NCI-H128 (cell line): ENCODE results near the gene ZNF221.
"Not testable (repeated sequence)": the region's sequence is repeated elsewhere in the genome, so short reads cannot be mapped to it uniquely, and the experiment has no call there.

Experiments
- DNase-seq: peaks from one replicate; lab custom pipeline; 2025; ENCODE audit not compliant: unreplicated experiment; lab: John Stamatoyannopoulos, UW

Gene ZNF221

GRCh38 chr19:43950834-43951645, at the start of gene ZNF221:
Gene ZNF221, plus strand, starts transcription at chr19:43951228. Its CDS starts 11,499 bp downstream, at chr19:43962727.
- DNase-seq, result peak; percentile 71

DNA sequence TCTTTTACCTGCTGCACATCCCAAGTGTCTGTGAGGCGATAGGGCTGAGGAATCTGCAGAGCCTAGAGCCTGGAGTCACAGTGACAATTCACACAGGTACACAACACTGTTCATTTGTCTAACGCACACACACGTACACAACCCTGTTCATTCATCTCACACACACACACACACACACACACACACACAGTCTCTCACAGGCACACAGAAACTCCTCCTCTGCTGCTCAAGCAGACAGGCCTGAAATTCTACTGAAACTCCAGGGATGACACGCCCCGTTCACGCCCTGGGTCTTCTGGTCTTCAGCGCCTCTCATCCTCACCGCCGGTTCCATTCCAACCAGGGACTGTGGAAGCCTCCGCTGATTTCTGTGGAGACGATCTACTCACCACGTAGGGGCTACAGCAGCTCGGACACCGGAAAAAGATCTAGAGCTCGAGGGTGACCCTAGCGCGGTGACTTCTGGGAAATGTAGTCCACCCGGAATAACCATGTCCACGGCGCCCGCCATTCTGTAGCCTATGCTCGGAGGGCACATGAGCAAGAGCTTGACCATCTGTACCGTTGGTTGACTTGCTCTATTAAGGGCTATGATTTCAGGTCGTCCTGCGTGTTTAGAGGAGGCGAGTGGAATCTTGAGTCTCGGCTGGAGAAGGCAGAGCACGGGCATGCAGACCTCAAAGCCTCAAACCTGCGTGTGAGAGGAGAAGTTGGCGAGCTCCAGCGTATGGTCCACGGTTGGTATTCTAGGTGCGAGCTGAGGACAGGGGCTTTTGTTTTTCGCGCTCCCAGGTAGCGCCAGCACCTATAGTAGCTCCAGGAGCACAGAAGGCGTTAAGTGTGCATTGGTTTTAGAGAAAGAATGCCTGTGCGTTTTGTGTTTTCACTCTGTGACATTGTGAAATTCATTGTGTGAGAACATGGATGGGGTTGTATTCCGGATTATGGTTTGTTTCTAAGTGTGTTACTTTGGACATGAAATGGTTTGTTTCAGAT, 49.3 kb upstream of the ZNF221 start:
- DNase-seq, result no peak

DNA sequence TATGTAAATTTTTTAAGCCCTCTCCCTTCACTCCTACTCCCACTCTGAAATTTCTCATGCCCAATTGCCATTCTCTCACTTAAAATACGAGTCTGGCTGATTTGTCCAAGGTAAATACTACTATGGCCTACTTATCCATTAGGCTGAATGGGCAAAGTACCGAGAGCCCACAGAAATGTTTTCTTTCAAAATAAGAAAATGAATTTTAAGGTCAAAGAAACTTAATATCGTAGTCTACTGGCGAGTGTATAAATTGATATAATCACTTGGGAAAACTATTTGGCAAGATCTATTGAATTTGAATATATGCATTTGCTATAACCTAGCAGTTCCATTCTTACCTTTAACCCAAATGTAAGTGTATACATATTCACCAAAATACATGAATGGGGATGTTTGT, 48.6 kb upstream of the ZNF221 start:
- no peak for DNase-seq

DNA sequence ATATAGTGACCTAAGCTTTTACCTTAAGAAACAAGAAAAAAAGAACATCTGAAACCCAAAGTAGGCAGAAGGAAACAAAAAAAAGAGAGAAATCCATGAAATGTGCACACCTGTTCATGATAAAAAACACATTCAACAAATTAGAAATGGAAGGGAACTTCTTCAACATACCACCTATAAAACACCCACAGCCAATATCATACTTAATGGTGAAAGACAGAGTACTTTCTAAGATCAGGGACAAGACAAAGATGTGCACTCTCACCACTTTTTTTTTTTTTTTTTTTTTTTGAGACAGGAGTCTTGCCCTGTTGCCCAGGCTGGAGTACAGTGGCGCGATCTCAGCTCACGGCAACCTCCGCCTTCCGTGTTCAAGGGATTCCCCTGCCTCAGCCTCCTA, 45.1 kb upstream of the ZNF221 start:
- no peak for DNase-seq

- DNase-seq, result no peak
These were observed 44.3 kb upstream of the ZNF221 start for GRCh38 chr19:43906774-43907173.

DNA sequence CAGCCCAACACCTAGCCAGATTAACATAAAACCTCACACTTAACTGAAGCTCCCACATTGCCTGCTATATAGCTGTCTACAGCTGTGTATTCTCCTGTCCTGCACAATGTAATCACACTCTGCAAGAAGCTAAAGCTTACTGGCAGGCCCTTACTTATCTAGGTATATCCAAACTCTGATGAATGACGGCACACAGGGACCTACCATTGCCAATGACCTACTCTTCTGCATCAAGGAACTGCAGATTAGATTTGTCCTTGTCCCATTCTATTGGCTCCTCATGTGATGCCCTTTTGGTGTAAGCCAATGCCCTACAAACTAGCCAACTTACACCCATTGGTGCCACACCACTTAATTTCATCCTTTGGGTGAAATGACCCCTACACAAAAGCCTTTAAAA, 42.4 kb upstream of the ZNF221 start:
- no peak for DNase-seq

DNA sequence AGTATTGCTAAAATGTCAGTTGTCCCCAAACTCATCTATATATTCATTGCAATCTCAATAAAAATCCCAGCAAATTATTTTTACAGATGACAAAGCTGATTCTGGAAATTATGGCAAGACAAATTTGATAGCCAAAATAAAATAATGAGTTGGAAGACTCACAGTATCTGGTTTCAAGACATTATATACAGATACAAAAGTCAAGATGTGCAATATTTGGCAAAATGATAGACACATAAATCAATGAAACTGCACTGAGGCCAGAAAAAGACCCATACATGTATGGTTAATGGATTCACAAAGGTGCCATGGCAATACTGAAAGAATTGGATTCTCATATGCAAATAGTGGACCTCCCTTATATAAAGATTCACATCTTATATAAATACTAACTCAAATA, 40.1 kb upstream of the ZNF221 start:
- no peak for DNase-seq

- DNase-seq, result no peak
These were observed 37.6 kb upstream of the ZNF221 start for GRCh38 chr19:43913383-43913782.

- no peak for DNase-seq
These were observed 37.0 kb upstream of the ZNF221 start for GRCh38 chr19:43914051-43914450.

- no peak for DNase-seq
These were observed 27.2 kb upstream of the ZNF221 start for GRCh38 chr19:43923875-43924274.

- no peak for DNase-seq
These were observed 22.2 kb upstream of the ZNF221 start for GRCh38 chr19:43928820-43929219.

DNA sequence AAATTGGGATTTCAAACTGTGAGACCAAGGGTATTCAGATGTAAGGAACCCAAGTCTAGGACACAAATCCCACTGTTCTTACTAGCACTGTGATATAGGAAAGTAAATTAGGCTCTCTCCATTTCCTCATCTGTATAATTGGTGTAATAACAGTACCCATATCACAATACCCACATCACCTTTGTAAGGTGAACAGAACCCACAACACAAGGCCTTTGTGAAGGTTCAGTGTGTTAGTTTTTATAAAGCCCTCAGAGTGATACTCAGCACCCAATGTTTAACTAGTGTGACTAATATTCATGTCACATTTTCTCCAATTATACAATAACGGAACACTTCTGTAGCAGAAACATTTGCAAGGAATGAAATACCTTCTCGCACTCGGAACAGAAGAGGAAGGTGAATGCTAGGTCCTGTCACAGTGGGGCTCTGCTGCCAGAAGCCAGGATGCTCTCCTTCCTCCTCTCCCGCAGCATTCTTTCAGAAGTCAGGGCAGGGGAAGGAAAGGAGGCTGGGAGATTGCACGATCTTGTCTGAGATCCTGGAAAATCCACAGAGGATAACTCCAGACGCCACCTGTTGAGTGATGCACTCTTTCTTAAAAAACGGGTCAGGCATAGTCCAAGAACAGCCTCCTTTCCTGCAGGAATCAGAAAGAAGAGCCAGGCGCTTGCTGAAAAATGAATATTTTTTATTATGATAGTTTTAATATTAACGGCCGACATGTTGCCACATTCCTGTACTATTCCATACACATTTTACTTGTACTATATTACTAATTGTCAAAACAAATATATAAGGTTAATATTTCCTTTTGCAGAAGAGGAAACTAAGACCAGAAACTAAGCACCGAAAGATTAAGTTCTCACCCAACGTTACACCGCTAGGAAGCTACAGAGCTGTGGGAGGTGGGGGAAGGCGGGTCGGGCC, 16.7 kb upstream of the ZNF221 start:
- no peak for DNase-seq

- peak; percentile 75 for DNase-seq
These were observed 15.9 kb upstream of the ZNF221 start, which contains the start of gene ZNF45 for GRCh38 chr19:43934985-43935708. Gene ZNF45, minus strand, starts transcription at chr19:43935282. Its CDS starts 13,097 bp downstream, at chr19:43922185.

DNA sequence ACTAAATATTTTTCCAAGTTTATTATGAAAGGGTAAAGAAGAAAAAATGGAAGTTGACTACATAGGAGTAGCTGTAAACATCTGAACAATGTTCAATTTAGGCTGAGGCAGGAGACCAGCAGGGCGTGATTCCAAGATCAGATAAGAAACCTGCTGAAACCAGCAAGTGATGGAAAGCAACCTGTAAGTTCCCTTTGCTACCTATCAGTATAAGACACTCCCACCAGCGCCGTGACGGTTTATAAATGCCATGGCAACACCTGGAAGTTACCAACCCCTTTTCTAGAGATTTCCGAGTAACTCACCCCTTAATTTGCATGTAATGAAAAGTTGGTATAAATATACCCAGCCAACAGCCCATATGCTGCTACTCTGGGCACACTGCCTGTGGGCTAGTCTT, 14.8 kb upstream of the ZNF221 start:
- no peak for DNase-seq

- no peak for DNase-seq
These were observed 11.3 kb upstream of the ZNF221 start for GRCh38 chr19:43939557-43940260.

- DNase-seq, result no peak
These were observed 10.3 kb upstream of the ZNF221 start for GRCh38 chr19:43940719-43941118.

DNA sequence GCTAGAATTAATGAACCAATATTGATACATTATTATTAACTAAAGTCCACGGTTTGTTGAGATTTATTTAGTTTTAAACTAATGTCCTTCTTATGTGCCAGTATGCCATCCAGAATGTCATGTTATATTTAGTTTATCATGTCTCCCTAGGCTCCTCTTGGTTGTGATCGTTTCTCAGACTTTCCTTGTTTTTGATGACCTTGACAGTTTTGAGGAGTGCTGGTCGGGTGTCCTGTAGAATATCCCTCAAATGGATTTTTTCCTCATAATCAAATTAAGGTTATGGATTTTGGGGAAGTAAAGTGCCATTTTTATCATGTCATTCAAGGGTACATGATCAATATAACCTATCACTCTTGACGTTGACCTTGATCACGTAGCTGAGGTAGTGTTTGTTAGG, 9.8 kb upstream of the ZNF221 start:
- no peak for DNase-seq

GRCh38 chr19:43947412-43947811, 3.6 kb upstream of the ZNF221 start:
- DNase-seq, result not testable (repeated sequence)

DNA sequence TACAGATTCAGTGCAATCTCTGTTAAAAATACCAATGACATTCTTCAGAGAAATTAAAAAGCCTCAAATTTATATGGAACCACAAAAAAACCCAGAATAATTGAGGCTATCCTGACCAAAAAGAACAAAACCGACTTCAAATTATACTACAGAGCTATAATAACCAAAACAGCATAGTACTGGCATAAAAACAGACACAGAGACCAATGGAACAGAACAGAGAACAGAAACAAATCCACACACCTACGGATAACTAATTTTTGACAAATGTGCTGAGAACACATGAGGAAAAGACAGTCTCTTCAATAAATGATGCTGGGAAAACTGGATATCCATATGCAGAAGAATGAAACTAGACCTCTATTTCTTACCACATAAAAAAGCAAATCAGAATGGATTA, 1.2 kb upstream of the ZNF221 start:
- not testable (repeated sequence) for DNase-seq
